HG03469 (cell line): ENCODE measurements around the gene INO80D.
"Not testable (repeated sequence)": the region's sequence is repeated elsewhere in the genome, so short reads cannot be mapped to it uniquely, and the experiment has no call there.

Source experiments
- ATAC-seq: cut with Tn5 transposase; IDR thresholded peaks from one replicate; pipeline ENCODE4 v1.9.1; 2021; ENCODE audit warnings: mild to moderate bottlenecking, moderate library complexity, moderate number of reproducible peaks; ENCODE audit not compliant: unreplicated experiment

The INO80D gene

GRCh38 chr2:206033452-206033851 is 52.5 kb downstream of the INO80D start:
- ATAC-seq: not testable (repeated sequence)

- no peak for ATAC-seq
Measured at GRCh38 chr2:206031950-206032567, 53.9 kb downstream of the INO80D start.

- ATAC-seq: no peak
Measured at GRCh38 chr2:206031162-206031784, 54.7 kb downstream of the INO80D start.

GRCh38 chr2:206028101-206028500 is 57.9 kb downstream of the INO80D start:
- ATAC-seq: no peak

- ATAC-seq: no peak
Measured at GRCh38 chr2:206023183-206023582, 62.8 kb downstream of the INO80D start.

GRCh38 chr2:206020171-206020570 is 65.8 kb downstream of the INO80D start:
- ATAC-seq: no peak

GRCh38 chr2:206015746-206016145 is 70.2 kb downstream of the INO80D start:
- not testable (repeated sequence) for ATAC-seq

GRCh38 chr2:206011795-206012194 is 74.2 kb downstream of the INO80D start:
- no peak for ATAC-seq

- no peak for ATAC-seq
Measured at GRCh38 chr2:206011018-206011614, 74.9 kb downstream of the INO80D start.

- ATAC-seq: no peak
Measured at GRCh38 chr2:206004004-206004693, 81.8 kb downstream of the INO80D start.

GRCh38 chr2:206002440-206002839 is 83.5 kb downstream of the INO80D start:
- ATAC-seq: no peak

GRCh38 chr2:206001912-206002311 is 84.1 kb downstream of the INO80D start:
- ATAC-seq: no peak

GRCh38 chr2:206000776-206001175 is 85.2 kb downstream of the INO80D start:
- ATAC-seq: no peak

GRCh38 chr2:205998583-205998982 is 87.4 kb downstream of the INO80D start:
- no peak for ATAC-seq

- ATAC-seq: no peak
Measured at GRCh38 chr2:205996161-205996560, 89.8 kb downstream of the INO80D start.

- no peak for ATAC-seq
Measured at GRCh38 chr2:205995260-205995659, 90.7 kb downstream of the INO80D start.

GRCh38 chr2:205994344-205994743 is 91.6 kb downstream of the INO80D start:
- no peak for ATAC-seq

GRCh38 chr2:205990104-205990503 is 95.9 kb downstream of the INO80D start:
- no peak for ATAC-seq

GRCh38 chr2:205989271-205990071 is 96.5 kb downstream of the INO80D start:
- no peak for ATAC-seq

- not testable (repeated sequence) for ATAC-seq
Measured at GRCh38 chr2:205988681-205989080, 97.3 kb downstream of the INO80D start.

GRCh38 chr2:205988274-205988673 is 97.7 kb downstream of the INO80D start:
- ATAC-seq: no peak
